Measurements from ENCODE around the gene PCDHB8. TPM values are rescaled to one million over a fixed set of nuclear protein-coding genes. Genes with fewer than 3 reads are reported as not detected.
A peak's percentile ranks its signal among the peaks of the same experiment; 100 is the strongest.
"Not testable (repeated sequence)": the region's sequence is repeated elsewhere in the genome, so short reads cannot be mapped to it uniquely, and the experiment has no call there.

PCDHB8 gene
- total and polyA plus RNA-seq, 8 donors: 0.43 to 2.9 (median 2.2) TPM

DNA sequence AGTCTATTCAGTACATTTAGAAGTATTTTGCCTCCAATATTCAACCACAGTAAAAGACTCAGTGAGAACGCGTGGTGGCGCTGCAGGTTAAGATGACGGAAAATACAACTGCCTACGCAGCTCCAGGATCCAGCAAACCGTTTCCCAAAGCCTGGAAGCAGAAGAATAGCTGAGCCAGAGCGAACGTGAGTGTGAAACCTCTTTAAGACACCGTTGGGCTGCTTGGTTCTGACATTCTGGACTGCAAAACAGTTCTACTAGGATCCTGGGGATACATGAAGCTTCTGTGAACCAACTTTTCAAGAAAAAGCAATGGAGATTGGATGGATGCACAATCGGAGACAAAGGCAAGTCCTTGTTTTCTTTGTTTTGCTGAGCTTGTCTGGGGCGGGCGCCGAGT lies 4.7 kb downstream of the PCDHB8 start, which contains the start of gene PCDHB16:
PCDHB16 (plus strand) TSS at position 140 of the 400 bp plus-strand sequence; CDS start at position 313, 173 bp downstream.
- intact Hi-C loops (cut with DNase I): no loop called here
- WGBS, 2 donors: 11 to 17% methylated on average over 13 of the region's 13 CpGs
- FAIRE-seq: no peak
- H3K27me3 ChIP-seq: peaks cover 0 to 2% (median 0%) of the 10 kb centered on the region in 4 donors
- peaks cover 0 to 4% (median 0%) of the 10 kb centered on the region in 4 donors for H3K9me3 ChIP-seq
- no peaks in the 10 kb centered on the region for H3K4me1 ChIP-seq
- peak in 2 of 6 donors; percentile 25 to 30 for DNase-seq
- no peak within 1 kb of the TSS for H3K27ac ChIP-seq
- peak in 3 of 4 donors; percentile 58 to 81 (median 59) for ATAC-seq
- no peaks in the 10 kb centered on the region for H3K36me3 ChIP-seq
- TF ChIP-seq, protein P1, sequence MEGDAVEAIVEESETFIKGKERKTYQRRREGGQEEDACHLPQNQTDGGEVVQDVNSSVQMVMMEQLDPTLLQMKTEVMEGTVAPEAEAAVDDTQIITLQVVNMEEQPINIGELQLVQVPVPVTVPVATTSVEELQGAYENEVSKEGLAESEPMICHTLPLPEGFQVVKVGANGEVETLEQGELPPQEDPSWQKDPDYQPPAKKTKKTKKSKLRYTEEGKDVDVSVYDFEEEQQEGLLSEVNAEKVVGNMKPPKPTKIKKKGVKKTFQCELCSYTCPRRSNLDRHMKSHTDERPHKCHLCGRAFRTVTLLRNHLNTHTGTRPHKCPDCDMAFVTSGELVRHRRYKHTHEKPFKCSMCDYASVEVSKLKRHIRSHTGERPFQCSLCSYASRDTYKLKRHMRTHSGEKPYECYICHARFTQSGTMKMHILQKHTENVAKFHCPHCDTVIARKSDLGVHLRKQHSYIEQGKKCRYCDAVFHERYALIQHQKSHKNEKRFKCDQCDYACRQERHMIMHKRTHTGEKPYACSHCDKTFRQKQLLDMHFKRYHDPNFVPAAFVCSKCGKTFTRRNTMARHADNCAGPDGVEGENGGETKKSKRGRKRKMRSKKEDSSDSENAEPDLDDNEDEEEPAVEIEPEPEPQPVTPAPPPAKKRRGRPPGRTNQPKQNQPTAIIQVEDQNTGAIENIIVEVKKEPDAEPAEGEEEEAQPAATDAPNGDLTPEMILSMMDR (IDR thresholded peaks at IDR 0.05): no peak
- H3K4me3 ChIP-seq: peak within 1 kb of the TSS in 1 of 4 donors; percentile 14

DNA sequence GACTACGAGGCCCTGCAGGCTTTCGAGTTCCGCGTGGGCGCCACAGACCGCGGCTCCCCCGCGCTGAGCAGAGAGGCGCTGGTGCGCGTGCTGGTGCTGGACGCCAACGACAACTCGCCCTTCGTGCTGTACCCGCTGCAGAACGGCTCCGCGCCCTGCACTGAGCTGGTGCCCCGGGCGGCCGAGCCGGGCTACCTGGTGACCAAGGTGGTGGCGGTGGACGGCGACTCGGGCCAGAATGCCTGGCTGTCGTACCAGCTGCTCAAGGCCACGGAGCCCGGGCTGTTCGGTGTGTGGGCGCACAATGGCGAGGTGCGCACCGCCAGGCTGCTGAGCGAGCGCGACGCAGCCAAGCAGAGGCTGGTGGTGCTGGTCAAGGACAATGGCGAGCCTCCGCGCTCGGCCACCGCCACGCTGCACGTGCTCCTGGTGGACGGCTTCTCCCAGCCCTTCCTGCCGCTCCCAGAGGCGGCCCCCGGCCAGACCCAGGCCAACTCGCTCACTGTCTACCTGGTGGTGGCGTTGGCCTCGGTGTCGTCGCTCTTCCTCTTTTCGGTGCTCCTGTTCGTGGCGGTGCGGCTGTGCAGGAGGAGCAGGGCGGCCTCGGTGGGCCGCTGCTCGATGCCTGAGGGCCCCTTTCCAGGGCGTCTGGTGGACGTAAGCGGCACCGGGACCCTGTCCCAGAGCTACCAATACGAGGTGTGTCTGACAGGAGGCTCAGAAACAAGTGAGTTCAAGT lies 6.7 kb downstream of the PCDHB8 start:
- FAIRE-seq; intact Hi-C loops (cut with DNase I): not testable (repeated sequence)
- WGBS, 2 donors: 24 to 43% methylated on average over 17 to 59 of the region's 69 CpGs

DNA sequence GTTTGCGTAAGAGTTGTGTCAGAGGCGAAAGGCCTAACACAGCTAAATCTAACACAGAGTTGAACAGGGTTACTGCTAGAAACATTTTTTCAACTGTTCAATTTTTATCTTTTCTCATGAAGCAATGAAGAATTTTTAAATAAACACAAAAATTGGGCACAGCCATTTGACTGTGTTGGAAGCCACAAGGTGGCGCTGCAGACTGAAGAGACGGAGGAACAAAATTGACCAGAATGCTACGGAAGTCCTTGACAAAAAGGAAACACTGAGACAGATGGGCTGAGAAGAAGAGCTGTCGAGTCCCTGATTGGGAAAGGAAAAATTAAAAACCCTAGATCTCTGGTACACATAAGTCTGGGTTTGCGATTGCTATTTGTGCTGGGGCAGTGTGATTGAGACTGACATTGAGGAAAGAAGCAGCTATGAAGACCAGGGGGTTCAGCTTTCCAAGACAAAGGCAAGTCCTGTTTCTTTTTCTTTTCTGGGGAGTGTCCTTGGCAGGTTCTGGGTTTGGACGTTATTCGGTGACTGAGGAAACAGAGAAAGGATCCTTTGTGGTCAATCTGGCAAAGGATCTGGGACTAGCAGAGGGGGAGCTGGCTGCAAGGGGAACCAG lies 9.4 kb downstream of the PCDHB8 start, which contains the start of gene PCDHB9:
PCDHB9 (plus strand) TSS at position 265 of the 616 bp plus-strand sequence; CDS start at position 423, 158 bp downstream.
- TF ChIP-seq, protein P1 (IDR thresholded peaks at IDR 0.05): no peak
- H3K27ac ChIP-seq: no peak within 1 kb of the TSS
- 19 to 20% methylated on average over 8 to 9 of the region's 9 CpGs for WGBS, 2 donors
- DNase-seq (no peak), FAIRE-seq (no peak), ATAC-seq (peak in 1 of 4 donors; percentile 38)
- no peaks in the 10 kb centered on the region for H3K27me3 ChIP-seq
- H3K4me3 ChIP-seq: no peak within 1 kb of the TSS
- H3K36me3 ChIP-seq: no peaks in the 10 kb centered on the region
- no peaks in the 10 kb centered on the region for H3K4me1 ChIP-seq
- intact Hi-C loops (cut with DNase I): no loop called here
- H3K9me3 ChIP-seq: peaks cover 0 to under 1% (median 0%) of the 10 kb centered on the region in 4 donors

More for the DNA sequence above, 6.7 kb downstream of the PCDHB8 start:
- H3K9me3 ChIP-seq, H3K4me3 ChIP-seq, H3K36me3 ChIP-seq, ATAC-seq, DNase-seq, H3K4me1 ChIP-seq, H3K27ac ChIP-seq, H3K27me3 ChIP-seq: not testable (repeated sequence)

DNA sequence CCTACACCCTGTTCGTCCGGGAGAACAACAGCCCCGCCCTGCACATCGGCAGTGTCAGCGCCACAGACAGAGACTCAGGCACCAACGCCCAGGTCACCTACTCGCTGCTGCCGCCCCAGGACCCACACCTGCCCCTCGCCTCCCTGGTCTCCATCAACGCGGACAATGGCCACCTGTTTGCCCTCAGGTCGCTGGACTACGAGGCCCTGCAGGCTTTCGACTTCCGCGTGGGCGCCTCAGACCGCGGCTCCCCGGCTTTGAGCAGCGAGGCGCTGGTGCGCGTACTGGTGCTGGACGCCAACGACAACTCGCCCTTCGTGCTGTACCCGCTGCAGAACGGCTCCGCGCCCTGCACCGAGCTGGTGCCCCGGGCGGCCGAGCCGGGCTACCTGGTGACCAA lies 11.1 kb downstream of the PCDHB8 start:
- H3K27ac ChIP-seq; H3K36me3 ChIP-seq; FAIRE-seq; H3K27me3 ChIP-seq; intact Hi-C loops (cut with DNase I); ATAC-seq; H3K4me1 ChIP-seq; DNase-seq; H3K9me3 ChIP-seq; H3K4me3 ChIP-seq: not testable (repeated sequence)
- WGBS, 2 donors: 33 to 40% methylated on average over 23 to 33 of the region's 37 CpGs

DNA sequence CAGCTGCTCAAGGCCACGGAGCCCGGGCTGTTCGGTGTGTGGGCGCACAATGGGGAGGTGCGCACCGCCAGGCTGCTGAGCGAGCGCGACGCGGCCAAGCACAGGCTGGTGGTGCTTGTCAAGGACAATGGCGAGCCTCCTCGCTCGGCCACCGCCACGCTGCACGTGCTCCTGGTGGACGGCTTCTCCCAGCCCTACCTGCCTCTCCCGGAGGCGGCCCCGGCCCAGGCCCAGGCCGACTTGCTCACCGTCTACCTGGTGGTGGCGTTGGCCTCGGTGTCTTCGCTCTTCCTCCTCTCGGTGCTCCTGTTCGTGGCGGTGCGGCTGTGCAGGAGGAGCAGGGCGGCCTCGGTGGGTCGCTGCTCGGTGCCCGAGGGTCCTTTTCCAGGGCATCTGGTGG lies 11.5 kb downstream of the PCDHB8 start:
- H3K36me3 ChIP-seq; H3K4me3 ChIP-seq; H3K4me1 ChIP-seq; intact Hi-C loops (cut with DNase I); H3K9me3 ChIP-seq; H3K27ac ChIP-seq; H3K27me3 ChIP-seq; FAIRE-seq; DNase-seq; ATAC-seq: not testable (repeated sequence)
- 16 to 29% methylated on average over 13 to 35 of the region's 35 CpGs for WGBS, 2 donors

DNA sequence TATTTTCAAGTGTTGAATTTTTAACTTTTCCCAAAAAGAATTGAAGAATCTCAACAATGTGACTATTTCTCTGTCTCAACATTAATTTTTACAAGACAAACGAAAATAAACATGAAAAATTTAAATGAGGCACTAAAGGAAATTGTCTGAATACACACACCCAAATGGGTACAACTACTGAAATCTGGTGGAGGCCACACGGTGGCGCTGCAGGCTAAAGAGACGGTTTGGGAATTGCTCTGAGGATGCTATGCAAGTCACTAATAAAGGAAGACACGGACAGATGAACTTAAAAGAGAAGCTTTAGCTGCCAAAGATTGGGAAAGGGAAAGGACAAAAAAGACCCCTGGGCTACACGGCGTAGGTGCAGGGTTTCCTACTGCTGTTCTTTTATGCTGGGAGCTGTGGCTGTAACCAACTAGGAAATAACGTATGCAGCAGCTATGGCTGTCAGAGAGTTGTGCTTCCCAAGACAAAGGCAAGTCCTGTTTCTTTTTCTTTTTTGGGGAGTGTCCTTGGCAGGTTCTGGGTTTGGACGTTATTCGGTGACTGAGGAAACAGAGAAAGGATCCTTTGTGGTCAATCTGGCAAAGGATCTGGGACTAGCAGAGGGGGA lies 14.6 kb downstream of the PCDHB8 start, which contains the start of gene PCDHB10:
PCDHB10 (plus strand) TSS at position 244 of the 616 bp plus-strand sequence; CDS start at position 444, 200 bp downstream.
- Histone ChIP-seq H3K9me3 (no peaks in the 10 kb centered on the region), H3K27me3 (peaks cover 0 to 8% (median 2%) of the 10 kb centered on the region in 4 donors), H3K4me3 (no peak within 1 kb of the TSS), H3K27ac (no peak within 1 kb of the TSS), H3K4me1 (no peaks in the 10 kb centered on the region), H3K36me3 (no peaks in the 10 kb centered on the region)
- intact Hi-C loops (cut with DNase I): no loop called here
- WGBS, 2 donors: 3 to 7% methylated on average over 10 of the region's 10 CpGs
- no peak for FAIRE-seq
- peak in 2 of 4 donors; percentile 41 to 55 for ATAC-seq
- TF ChIP-seq, protein P1 (IDR thresholded peaks at IDR 0.05): no peak
- no peak for DNase-seq

DNA sequence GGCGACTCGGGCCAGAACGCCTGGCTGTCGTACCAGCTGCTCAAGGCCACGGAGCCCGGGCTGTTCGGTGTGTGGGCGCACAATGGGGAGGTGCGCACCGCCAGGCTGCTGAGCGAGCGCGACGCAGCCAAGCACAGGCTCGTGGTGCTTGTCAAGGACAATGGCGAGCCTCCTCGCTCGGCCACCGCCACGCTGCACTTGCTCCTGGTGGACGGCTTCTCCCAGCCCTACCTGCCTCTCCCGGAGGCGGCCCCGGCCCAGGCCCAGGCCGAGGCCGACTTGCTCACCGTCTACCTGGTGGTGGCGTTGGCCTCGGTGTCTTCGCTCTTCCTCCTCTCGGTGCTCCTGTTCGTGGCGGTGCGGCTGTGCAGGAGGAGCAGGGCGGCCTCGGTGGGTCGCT lies 16.7 kb downstream of the PCDHB8 start:
- FAIRE-seq; H3K27me3 ChIP-seq; H3K27ac ChIP-seq; H3K4me1 ChIP-seq; DNase-seq; H3K36me3 ChIP-seq; ATAC-seq; H3K4me3 ChIP-seq; H3K9me3 ChIP-seq; intact Hi-C loops (cut with DNase I): not testable (repeated sequence)
- WGBS, 2 donors: 25 to 34% methylated on average over 7 to 32 of the region's 37 CpGs
